GM12892 (cell line): ENCODE measurements around the gene PRSS21.
A peak's percentile ranks its signal among the peaks of the same experiment; 100 is the strongest.

Source experiments
- DNase-seq: peaks from one replicate; pipeline ENCODE4 v3.0.0; 2011; ENCODE audit not compliant: insufficient read length
- FAIRE-seq: peaks from 2 replicates; lab custom pipeline; 2011; peaks lifted over from hg19 to GRCh38; lab: Jason Lieb, UNC
- POLR2A ChIP-seq: IDR thresholded peaks from 2 replicates; pipeline ENCODE4 v1.6.1; 2011; ENCODE audit warnings: low read depth, low read length, control low read depth
- POLR2AphosphoS5 ChIP-seq: IDR thresholded peaks from 2 replicates; pipeline ENCODE4 v1.6.1; 2011; ENCODE audit warnings: low read depth, low read length, control low read depth
- TAF1 ChIP-seq: IDR thresholded peaks from 2 replicates; pipeline ENCODE4 v1.6.1; 2011; ENCODE audit warnings: low read depth, mild to moderate bottlenecking, control low read depth, low read length, borderline replicate concordance

Gene PRSS21

DNA sequence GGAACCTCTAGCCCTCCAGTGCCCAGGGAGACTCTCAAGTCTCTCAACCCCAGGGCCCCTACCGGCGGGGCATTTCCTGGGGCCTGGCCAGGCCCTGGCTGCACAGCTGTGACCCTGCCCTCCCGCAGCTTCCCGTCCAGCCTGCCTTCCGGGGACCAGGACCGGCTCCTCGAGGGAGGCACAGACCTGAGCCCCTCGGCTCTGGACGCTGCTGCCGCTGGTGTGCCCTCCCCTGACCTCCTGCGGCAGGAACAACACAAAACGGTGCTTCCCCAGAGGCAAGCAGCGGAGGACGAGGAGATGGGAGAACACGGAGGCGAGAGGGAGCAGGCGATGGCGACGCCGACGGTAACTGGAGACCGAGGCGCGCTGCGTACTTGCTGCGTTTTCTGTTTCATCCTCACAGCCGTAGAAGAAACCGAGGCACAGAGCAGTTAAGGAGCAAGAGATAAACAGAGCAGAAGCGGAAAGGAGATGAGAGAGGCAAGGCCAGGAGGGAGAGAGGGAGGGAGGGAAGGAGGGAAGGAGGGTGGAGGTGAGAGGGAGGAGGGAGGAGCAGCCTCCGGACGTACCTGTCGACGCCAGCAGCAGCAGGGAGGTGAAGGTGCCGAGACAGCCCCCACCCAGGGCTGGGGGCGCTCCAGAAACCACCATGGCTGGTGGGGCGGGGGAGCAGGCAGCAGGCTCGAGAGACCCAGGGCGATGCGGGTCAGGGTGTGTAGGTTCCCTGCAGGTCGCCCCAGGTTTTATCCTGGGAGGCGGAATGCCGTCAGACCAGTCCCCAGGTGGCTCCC, 40.6 kb downstream of the PRSS21 start, which contains the start of gene PRSS22:
Gene PRSS22, minus strand, starts transcription at position 720 of the 794 bp plus-strand sequence. Its CDS starts 66 bp downstream, at position 654.
- TF ChIP-seq POLR2A (no peak), TAF1 (no peak), POLR2AphosphoS5 (no peak)
- DNase-seq (no peak), FAIRE-seq (no peak)

DNA sequence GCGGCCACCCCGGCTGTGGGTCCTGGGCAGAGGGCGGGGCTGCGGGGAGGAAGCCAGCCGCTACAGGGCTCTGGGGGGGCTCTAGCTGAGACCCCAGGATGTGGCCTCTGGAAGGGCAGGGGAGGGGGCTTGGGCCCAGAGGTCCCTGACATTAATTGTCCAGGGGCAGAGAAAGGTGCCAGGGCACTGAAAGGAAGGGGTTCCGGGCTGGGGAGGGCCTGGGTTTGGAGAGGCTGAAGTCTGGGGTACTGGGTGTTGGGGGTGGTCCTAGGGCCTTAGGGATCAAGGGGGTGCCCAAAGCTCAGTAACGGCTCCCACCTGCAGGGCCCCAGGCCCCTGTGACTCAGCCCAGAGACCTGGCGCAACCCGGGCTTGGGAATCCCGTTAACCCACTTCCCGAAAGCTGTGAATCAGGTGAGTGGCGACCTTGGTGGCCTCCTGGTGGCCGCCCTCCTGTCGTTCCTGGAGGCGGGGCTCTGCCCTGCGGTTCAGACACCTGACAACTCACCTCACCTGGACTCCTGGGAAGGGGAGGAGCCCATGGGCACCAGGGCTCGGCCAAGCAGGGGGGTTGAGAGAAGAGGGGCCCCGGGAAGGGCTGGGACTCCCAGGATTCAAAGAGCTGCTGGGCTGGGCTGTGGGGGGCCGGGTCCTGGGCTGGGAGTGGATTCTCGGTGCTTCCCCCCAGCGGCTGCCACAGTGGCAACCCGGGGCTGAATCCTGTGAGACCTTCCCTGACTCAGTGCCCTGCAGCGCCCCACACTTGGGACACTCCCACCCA, 41.4 kb downstream of the PRSS21 start:
- TF ChIP-seq POLR2A, result no peak
- TF ChIP-seq POLR2AphosphoS5, result no peak
- TF ChIP-seq TAF1, result no peak
- FAIRE-seq (no peak), DNase-seq (no peak)

DNA sequence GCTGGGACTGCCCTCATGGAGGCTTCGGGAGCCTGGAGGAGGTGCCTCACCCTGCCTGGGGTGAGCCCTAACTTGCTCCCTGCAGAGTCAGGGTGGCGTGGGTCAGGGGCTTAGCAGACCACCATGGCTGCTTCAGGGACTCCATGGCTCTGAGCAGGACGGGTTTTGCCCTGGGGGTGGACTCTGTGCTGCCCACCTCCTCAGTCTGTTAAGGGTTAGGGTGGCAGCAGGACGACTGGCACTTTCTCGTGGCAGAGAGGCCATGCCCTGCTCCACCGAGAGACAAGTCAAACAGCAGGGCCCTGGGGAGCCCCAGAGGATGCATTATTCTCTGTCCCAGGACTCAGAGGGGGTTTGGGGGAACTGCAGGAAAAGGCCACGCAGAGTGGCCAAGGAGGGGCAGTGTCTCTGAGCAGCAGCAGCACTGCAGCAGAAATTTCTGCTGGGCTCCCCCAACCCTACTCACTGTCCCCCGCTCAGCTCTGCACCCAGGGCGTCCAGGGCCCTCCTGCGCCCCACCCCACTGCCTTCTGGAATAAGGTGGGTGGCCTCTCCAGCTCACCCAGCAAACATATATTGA, 42.7 kb downstream of the PRSS21 start:
- no peak for FAIRE-seq
- no peak for TF ChIP-seq POLR2A
- no peak for TF ChIP-seq POLR2AphosphoS5
- no peak for TF ChIP-seq TAF1
- DNase-seq, result no peak

DNA sequence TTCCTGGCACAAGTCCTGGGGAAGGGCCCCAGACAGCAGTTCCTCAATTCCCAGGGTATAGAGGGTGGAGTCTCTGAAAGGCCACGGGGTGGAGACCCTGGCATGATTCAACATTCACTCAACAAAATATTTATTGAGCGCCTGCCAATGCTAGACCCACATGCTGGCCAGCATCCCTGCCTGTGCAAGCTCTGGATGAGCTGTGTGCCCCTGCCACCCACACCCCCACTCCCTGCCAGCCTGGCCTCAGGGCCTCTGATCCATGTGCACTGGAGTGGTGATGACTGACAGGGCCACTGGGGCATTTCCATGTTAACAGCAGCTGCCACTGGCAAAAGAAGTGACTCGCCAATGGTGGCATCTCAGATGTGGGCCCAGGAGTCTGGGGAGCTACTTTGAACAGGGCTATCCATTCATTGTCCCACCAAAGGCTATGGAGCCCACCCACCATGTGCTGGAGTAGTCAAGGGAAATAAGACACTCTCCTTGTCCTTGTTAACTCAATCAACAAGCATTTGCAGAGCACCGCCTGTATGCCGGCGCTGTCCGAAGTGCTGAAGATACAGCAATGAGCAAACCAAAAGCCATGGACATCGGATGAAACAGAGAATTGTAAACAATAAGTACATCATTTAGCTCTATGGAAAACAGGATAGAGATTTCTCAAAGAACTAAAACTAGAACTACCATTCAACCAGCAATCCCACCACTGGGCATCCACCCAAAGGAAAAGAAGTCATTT, 44.0 kb downstream of the PRSS21 start:
- no peak for TF ChIP-seq POLR2A
- no peak for TF ChIP-seq TAF1
- no peak for TF ChIP-seq POLR2AphosphoS5
- DNase-seq, result no peak
- FAIRE-seq, result no peak

DNA sequence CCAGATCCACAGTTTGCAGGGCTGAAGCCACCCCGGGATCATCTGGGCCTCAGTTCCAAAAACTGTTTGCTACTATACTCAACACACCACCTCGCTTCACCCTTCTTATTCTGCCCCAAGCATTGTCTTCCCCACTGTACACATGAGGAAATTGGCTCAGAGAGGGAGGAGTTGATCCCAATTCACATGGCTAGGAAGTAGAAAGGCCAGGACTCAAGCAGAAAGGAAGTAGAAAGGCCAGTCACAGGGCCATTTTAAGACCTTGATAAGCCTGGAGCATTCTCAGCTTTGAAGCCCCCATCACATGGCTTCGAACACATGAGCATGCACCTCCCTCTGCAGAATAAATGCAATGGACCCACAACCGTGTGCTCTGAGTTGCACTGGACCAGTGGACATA, 48.6 kb downstream of the PRSS21 start:
- no peak for FAIRE-seq
- no peak for TF ChIP-seq POLR2AphosphoS5
- TF ChIP-seq POLR2A, result no peak
- TF ChIP-seq TAF1, result no peak
- DNase-seq, result no peak

DNA sequence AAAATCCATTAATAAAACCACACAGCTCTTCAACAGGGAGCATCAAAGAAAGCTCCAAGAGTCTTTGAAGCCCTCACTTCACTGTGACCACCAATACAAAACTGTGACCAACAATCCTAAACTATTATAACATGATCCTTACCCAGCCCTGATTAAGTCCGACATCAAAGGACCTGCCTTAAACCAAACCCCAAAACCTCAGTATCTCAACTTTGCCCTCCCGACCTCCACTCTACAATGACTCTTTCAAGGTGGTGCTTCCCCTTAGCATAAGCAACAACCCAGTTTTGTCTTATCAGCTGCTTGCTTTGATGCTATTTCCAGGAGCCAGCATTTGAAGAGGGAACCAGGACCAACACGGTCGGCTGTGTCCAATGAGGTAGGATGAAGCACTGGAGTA, 49.4 kb downstream of the PRSS21 start:
- no peak for TF ChIP-seq POLR2A
- TF ChIP-seq TAF1, result no peak
- no peak for TF ChIP-seq POLR2AphosphoS5
- DNase-seq, result no peak
- FAIRE-seq, result no peak

DNA sequence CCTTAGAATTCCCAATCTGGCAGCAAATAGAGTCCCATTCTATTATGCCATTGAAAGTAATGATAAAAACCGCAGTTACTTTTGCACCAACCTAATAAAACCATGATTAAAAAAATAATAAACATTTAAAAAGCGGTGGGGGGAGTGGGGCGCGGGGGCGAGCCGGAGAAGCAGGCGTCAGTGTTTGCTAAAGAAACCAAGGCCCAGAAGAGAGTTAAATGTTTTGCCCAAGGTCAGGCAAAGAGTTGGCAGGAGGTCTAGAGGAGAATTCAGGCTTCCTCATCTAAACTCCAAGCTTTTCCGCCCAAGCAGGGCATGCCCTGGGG, 50.6 kb downstream of the PRSS21 start:
- no peak for FAIRE-seq
- TF ChIP-seq TAF1, result no peak
- no peak for TF ChIP-seq POLR2AphosphoS5
- TF ChIP-seq POLR2A, result no peak
- no peak for DNase-seq

DNA sequence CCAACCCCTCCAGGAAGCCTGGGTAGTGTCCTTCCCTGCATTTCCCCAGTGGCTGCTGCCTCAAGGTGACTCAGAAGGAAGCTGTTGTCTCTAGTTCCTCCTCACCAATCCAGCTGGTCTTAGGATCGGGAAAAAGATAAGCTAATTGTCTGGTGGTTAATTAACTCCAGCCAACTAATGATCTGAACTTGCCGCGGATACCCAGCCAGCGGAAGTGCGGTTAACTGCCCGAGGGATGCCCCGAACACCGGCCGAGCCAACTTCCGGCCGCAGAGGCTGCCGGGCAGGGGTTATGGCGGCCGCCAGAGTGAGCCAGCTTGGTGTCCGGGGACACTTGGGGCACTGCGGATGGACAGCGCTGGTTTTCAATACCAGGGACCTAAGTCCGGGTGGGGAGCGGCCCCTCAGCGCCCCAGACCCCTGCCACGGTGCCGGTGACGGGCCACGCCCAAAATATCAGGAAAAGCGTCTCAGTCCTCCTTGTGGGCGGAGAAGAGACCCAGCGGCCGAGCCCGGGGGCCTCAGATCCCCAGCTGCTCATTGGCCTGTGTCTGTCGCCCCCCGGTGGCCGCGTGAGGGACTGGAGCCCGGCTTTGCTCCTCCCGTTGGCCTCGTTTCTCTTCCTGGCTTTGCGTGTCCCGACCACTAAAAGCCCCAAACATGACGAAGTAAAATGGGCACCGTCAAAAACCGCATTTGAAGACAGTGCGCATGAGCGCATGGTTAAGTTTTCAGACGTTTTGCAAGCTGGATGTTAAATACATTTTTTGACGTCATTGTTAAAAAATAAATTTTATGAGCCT, 51.2 kb downstream of the PRSS21 start:
- DNase-seq (peak; percentile 98), FAIRE-seq (peak; percentile 89)
- TF ChIP-seq POLR2A, result peak; percentile 86
- TF ChIP-seq POLR2AphosphoS5, result peak; percentile 64; the same call in 1 of the 2 replicates
- peak; percentile 87 for TF ChIP-seq TAF1
